Measurements from ENCODE around the gene OPCML. TPM values are rescaled to one million over a fixed set of nuclear protein-coding genes. Genes with fewer than 3 reads are reported as not detected.

Gene OPCML
- polyA plus RNA-seq, 1 donor (not counting 4 experiments of a cell fraction or from before 2014, with no cell fraction given), result 0.04 TPM

DNA sequence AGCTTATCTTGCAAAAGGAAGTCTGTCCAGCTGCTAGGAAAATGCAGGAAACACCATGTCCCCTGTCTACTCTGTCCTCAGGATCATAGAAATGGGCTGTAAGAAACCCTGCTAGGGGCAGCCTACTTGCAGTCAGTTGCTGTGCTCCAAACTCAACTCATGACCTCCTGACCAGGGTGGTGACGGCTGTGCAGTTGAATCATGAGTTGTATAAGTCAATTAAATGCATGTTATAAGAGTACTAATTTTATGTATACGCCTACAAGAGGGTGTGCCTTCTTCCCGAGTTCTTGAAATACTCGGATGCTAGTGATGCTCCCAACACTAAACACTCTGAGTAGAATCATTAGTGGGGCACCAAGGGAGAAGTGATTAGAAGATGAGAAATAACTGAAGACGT, 776.4 kb downstream of the OPCML start:
- H3K27me3 ChIP-seq (ENCODE audit: control insufficient read depth, extremely low read depth, insufficient read depth, low read length), result no peaks in the 10 kb centered on the region
- no peak overlapping the region for H3K4me2 ChIP-seq (ENCODE audit: control insufficient read depth, extremely low read depth, insufficient read depth, low read depth, low read length)
- TF ChIP-seq, protein P1, sequence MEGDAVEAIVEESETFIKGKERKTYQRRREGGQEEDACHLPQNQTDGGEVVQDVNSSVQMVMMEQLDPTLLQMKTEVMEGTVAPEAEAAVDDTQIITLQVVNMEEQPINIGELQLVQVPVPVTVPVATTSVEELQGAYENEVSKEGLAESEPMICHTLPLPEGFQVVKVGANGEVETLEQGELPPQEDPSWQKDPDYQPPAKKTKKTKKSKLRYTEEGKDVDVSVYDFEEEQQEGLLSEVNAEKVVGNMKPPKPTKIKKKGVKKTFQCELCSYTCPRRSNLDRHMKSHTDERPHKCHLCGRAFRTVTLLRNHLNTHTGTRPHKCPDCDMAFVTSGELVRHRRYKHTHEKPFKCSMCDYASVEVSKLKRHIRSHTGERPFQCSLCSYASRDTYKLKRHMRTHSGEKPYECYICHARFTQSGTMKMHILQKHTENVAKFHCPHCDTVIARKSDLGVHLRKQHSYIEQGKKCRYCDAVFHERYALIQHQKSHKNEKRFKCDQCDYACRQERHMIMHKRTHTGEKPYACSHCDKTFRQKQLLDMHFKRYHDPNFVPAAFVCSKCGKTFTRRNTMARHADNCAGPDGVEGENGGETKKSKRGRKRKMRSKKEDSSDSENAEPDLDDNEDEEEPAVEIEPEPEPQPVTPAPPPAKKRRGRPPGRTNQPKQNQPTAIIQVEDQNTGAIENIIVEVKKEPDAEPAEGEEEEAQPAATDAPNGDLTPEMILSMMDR (optimal IDR thresholded peaks at IDR 0.05 in 1 of 3, IDR thresholded peaks at IDR 0.05 in 1 of 3, conservative IDR thresholded peaks at IDR 0.05 in 1 of 3; ENCODE audit: extremely low read depth in 1 of 3, insufficient read depth in 2 of 3, low read length in 3 of 3), result no peak
- no peak for TF ChIP-seq EZH2 (IDR thresholded peaks at IDR 0.05; ENCODE audit: low read length)
- no peaks in the 10 kb centered on the region for H3K79me2 ChIP-seq (ENCODE audit: control insufficient read depth, insufficient read depth, low read length)
- DNase-seq (ENCODE audit: low read depth, low spot score) (no peak), FAIRE-seq (no peak)
- H3K9me3 ChIP-seq (ENCODE audit: control insufficient read depth, low read depth, low read length), result peaks cover 4% of the 10 kb centered on the region
- no peak overlapping the region for H3K27ac ChIP-seq (ENCODE audit: control insufficient read depth, insufficient read depth, low read length)
- no peak overlapping the region for H3K9ac ChIP-seq (ENCODE audit: control insufficient read depth, extremely low read depth, insufficient read depth, low read length)
- H3K4me1 ChIP-seq (ENCODE audit: control insufficient read depth, extremely low read depth, insufficient read depth, low read length), result no peaks in the 10 kb centered on the region
- no peaks in the 10 kb centered on the region for H3K36me3 ChIP-seq (ENCODE audit: control insufficient read depth in 2 of 2, extremely low read depth in 1 of 2, insufficient read depth in 2 of 2, low read length in 2 of 2)
- H3K9me1 ChIP-seq (ENCODE audit: control insufficient read depth, extremely low read depth, insufficient read depth, low read length), result no peaks in the 10 kb centered on the region
- no peaks in the 10 kb centered on the region for H4K20me1 ChIP-seq (ENCODE audit: control insufficient read depth, extremely low read depth, insufficient read depth, low read length)
- H3K4me3 ChIP-seq (ENCODE audit: control insufficient read depth in 2 of 3, extremely low read depth in 1 of 3, insufficient read depth in 2 of 3, low read depth in 1 of 3, low read length in 3 of 3), result no peak overlapping the region
- H2AFZ ChIP-seq (ENCODE audit: control insufficient read depth, low read length), result no peak overlapping the region
- dilution Hi-C loops (cut with MboI; ENCODE audit: extremely low pct_ligation_motif_present, low sequenced_read_pairs), result no loop called here

DNA sequence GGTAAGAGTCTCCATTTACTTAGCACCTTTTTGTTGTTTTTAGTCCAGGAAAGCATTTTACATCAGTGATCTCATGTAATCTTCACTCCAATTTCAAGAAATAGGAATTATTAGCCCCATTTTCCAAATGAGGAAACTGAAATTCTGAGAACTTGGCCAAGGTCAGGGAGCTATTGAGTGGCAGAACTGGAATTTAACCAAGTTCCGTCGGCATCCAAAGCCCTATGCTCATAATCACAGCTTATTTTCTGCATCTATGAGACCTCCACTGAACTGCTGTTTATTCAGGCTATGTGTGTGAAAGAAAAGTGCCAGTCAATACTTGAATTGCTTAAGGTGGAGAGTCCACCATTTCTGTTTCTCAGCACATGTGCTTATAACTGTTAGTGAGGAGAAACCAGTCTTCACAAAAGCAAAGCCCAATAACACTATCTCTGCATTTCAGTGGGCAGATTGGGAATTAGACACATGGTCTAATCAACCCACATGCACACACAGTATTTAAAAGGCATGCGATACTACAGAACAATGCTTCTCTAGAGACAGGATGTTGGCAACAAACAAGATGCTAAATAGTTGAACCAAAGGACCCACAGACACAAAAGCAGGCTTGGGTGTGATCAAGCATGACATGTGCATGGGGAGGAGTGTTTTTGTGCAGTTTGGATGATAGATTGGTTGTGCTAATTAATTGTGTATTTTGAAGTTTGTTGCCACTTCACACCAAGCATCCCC, 780.6 kb downstream of the OPCML start:
- Histone ChIP-seq H3K27me3 (ENCODE audit: control insufficient read depth, extremely low read depth, insufficient read depth, low read length) (no peaks in the 10 kb centered on the region), H3K27ac (ENCODE audit: control insufficient read depth, insufficient read depth, low read length) (no peak overlapping the region), H3K9me3 (ENCODE audit: control insufficient read depth, low read depth, low read length) (peaks cover 4% of the 10 kb centered on the region), H4K20me1 (ENCODE audit: control insufficient read depth, extremely low read depth, insufficient read depth, low read length) (no peaks in the 10 kb centered on the region), H2AFZ (ENCODE audit: control insufficient read depth, low read length) (no peak overlapping the region), H3K9me1 (ENCODE audit: control insufficient read depth, extremely low read depth, insufficient read depth, low read length) (no peaks in the 10 kb centered on the region), H3K36me3 (ENCODE audit: control insufficient read depth in 2 of 2, extremely low read depth in 1 of 2, insufficient read depth in 2 of 2, low read length in 2 of 2) (no peaks in the 10 kb centered on the region), H3K4me1 (ENCODE audit: control insufficient read depth, extremely low read depth, insufficient read depth, low read length) (no peaks in the 10 kb centered on the region), H3K9ac (ENCODE audit: control insufficient read depth, extremely low read depth, insufficient read depth, low read length) (no peak overlapping the region), H3K4me3 (ENCODE audit: control insufficient read depth in 2 of 3, extremely low read depth in 1 of 3, insufficient read depth in 2 of 3, low read depth in 1 of 3, low read length in 3 of 3) (no peak overlapping the region), H3K4me2 (ENCODE audit: control insufficient read depth, extremely low read depth, insufficient read depth, low read depth, low read length) (no peak overlapping the region), H3K79me2 (ENCODE audit: control insufficient read depth, insufficient read depth, low read length) (no peaks in the 10 kb centered on the region)
- no peak for FAIRE-seq
- dilution Hi-C loops (cut with MboI; ENCODE audit: extremely low pct_ligation_motif_present, low sequenced_read_pairs), result no loop called here
- TF ChIP-seq, protein P1 (optimal IDR thresholded peaks at IDR 0.05 in 1 of 3, IDR thresholded peaks at IDR 0.05 in 1 of 3, conservative IDR thresholded peaks at IDR 0.05 in 1 of 3; ENCODE audit: extremely low read depth in 1 of 3, insufficient read depth in 2 of 3, low read length in 3 of 3), result no peak
- no peak for TF ChIP-seq EZH2 (IDR thresholded peaks at IDR 0.05; ENCODE audit: low read length)
- no peak for DNase-seq (ENCODE audit: low read depth, low spot score)

Data from keratinocyte (primary cell).